Measurements from ENCODE around the gene TSFM.

TSFM gene

DNA sequence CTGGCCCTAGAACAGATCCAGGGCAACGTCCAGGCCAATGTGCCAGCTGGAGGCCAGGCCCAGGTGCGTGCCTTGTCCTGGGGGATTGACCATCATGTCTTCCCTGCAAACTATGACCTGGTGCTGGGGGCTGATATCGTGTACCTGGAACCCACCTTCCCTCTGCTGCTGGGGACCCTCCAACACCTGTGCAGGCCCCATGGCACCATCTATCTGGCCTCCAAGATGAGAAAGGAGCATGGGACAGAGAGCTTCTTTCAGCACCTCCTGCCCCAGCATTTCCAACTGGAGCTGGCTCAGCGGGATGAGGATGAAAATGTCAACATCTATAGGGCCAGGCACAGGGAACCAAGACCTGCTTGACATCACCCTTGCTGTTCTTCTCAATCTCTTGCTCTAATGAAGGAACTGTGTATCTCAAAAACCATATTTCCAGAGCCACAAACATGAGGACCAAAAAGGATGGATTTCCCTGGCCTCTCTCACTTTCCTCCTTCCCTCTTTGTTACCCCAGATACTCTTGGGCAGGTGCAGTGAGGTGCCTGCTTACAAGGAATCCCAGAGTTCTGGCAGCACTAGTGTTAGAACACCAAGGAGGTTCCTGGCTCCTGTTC, 2.2 kb upstream of the TSFM start:
- DNase-seq (ENCODE audit: low read depth): no peak

DNA sequence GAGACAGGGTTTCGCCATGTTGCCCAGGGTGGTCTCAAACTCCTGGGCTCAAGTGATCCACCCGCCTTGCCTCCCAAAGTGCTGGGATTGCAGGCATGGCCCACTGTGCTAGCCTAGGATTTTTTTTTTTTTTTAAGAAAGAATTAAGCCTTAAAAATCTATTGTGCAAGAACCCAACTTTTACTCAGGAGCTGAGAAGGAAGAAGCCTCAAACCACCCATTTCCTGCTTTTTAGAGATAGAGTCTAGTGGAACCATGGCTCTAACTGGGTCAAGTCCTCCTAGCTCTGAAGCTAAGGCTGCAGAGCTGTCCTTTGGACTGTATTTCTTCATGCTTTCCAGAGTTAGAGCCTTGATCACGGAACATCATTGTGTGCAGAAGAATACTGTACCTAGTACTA, 1.3 kb upstream of the TSFM start:
- DNase-seq (ENCODE audit: low read depth): no peak

DNA sequence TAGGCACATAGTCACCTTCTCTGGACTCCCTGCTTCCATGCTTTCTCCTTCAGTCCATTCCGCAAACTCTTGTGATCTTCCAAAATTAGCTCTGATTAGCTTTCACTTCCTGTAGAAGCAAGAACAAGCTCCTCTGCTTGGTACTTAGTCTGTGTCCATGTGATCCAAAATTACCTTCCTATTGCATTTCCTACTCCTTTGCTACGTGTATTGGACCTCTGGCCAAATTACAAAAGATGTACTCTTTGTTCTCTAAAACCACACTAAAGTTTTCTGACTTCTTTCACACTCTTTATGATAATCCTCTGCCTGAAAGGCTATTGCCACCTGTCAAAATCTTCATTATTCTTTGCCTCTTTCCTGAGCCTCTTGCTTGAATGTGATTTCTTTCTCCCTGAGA, 786 bp upstream of the TSFM start:
- no peak for DNase-seq (ENCODE audit: low read depth)

DNA sequence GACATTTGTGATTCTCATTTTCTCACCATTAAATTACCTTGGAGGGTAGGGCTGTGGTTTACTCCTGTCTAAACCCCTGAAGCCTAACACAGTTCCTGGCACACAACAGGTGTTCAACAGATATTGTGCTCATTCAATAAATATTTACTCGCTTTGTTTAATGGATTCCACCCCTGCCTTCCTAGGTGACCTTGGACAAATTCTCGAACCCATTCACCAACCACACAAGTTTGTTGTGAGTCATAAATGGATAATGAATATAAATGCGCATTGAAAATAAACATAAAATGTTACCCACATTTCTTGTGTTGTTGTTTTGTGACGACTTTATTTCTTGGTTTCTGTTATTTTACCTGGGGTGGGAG, 362 bp upstream of the TSFM start:
- no peak for DNase-seq (ENCODE audit: low read depth)

DNA sequence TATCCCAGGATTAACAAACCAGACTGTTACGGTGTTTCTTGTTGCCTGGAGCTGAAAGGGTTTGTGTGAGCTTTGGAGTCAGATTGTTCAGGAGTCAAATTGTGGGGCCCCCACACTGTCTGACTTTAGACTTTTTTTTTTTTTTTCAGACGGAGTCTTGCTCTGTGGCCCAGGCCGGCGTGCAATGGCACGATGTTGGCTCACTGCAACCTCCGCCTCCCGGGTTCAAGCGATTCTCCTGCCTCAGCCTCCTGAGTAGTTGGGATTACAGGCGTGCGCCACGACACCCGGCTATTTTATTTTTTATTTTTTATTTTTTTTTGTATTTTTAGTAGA, 847 bp downstream of the TSFM start:
- no peak for DNase-seq (ENCODE audit: low read depth)

DNA sequence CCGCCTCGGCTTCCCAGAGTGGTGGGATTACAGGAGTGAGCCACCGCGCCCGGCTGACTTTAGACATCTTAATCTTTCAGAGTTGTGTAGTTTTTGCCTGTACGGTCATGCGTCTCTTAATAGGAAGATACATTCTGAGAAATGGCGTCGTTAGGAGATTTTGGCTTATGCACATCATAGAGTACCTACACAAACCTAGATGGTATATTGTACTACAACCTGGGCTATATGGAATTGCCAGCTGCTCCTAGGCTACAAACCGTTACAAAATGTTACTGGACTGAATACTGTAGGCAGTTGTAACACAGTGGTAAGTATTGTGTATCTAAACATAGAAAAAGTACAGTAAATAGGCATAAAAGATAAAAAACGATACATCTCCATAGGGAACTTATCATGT, 1.3 kb downstream of the TSFM start:
- no peak for DNase-seq (ENCODE audit: low read depth)

DNA sequence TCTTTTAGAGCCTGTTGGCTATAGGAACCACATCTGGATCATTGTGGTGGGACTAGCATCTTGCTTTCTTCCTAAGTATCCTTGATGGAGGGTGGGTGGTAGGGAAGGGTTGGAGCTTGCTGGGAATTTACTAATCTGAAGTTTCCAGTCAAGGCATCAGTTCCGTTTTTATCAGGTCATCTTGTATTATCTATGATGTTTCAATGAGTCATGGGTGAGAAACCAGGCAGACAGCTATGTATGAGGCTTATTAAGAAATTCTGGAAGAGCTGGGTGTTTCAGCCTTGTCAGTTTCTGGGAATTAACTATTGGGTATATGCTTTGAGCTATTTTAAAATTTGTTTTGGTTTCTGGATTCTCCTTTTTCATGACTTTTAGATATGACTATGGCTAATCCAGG, 11.3 kb downstream of the TSFM start:
- no peak for DNase-seq (ENCODE audit: low read depth)

DNA sequence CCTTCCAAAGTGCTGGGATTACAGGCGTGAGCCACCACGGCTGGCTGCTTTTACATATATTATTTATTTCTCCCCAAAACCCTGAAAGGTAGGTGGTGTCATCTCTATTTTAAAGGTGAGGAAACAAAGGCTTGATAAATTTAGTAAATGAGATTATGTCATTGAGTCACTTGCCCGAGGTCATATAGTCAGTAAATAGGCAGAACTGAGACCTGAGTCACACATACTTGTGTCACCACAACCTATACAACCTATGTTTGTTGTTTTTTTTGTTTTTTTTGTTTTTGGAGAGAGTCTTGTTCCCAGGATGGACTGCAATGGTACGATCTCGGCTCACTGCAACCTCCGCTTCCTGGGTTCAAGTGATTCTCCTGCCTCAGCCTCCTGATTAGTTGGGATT, 12.8 kb downstream of the TSFM start:
- DNase-seq (ENCODE audit: low read depth): no peak

DNA sequence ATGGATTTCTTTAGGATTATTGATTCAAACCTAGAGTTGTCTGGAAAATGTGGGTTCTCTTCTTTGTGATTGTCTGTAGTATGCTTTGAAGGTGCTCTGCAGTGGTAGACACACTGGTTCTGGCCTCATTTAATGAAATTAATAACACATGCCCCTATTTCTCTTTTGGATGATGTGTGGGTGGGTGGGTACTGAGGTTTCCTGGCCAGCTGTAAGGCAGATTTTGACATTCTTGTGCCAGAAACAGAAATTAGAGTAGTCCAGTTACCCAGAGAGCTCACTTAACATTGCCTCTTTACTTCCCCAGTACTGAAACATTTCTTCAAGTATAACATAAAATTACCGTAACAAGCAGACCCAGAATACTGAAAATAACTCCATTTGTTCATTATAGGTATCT, 14.4 kb downstream of the TSFM start:
- DNase-seq (ENCODE audit: low read depth): no peak

DNA sequence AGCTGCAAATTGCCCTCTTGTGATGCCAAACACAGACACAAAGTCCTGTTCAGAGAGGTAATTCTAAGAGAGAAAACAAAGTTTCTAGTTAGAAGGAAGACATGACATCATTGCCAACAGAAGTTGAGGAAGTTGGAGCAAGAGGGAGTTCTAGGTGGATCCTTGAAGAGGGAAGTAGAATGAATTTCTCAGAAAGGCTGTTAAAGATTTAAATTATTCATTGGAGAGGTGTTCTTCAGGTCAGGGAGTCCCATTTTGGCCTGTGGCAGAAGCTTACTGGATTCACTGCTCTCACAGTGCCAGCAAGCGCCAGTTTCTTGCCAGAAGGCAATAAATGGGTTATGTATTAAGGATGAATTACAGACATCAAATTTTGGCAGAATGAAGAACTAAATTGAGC, 15.3 kb downstream of the TSFM start:
- DNase-seq (ENCODE audit: low read depth): no peak

DNA sequence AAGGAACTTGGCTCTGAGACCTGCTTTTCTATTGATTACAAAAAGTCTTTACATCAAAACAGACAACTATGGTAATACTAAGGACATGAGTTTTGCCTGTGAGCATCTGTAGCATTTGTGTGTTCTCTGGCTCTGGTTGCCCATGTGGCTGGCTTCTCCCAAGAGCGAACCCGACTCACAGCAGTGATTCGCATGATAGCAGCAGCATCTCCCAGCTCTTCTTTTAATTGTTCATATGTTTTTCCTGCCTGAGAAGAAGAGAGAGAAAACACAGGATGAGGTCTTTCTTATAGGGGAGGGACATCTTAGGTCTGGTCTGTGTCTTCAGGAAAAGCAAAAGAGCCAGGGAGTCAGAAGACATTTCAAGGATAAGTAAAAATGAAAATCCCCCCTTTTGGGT, 18.4 kb downstream of the TSFM start:
- DNase-seq (ENCODE audit: low read depth): no peak

DNA sequence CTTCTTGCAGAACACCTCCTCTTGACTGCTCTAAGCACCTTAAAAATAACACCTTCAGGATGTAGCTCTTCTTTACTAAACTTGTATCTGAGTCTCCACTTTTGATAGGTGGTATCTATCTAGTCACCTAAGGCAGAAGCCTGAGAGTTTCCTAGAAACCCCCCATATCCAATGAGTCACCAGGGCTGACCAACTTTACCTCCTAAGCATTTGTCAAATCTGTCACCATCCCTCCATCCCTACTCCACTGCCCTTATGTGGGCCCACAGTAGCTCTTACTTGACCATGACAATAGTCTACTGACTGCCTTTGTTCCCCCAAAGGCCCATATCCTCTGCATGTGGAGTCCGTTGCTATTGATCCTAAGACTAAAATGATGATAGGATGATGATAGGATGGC, 20.0 kb downstream of the TSFM start:
- no peak for DNase-seq (ENCODE audit: low read depth)

DNA sequence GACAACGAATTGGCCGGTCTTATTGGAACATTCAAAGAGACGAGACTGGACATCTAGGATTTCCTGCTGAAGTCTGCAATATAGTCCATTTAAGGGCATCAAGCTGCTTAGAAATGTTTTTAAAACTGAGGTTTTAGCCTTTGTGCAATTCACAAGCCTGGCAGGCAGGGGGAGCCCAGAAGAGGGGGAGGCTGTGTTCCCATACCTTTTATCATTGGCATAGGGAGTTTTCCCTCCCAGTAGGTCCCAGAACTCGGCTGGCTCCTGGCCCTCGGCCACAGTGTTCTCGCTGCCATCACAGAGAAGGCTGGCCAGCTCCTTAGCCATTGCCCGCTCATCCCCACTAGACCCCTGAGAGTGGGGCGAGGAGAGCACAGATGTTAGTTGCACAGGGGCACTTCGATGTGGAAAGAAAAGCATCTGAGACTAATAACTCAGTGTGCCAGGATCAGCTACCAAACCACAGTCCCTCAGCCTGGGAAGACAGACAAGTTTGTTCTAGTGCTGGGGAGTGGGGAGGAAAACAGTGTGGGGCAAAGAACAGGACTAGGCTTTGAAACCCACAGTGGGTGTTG, 20.8 kb downstream of the TSFM start:
- DNase-seq (ENCODE audit: low read depth): no peak

DNA sequence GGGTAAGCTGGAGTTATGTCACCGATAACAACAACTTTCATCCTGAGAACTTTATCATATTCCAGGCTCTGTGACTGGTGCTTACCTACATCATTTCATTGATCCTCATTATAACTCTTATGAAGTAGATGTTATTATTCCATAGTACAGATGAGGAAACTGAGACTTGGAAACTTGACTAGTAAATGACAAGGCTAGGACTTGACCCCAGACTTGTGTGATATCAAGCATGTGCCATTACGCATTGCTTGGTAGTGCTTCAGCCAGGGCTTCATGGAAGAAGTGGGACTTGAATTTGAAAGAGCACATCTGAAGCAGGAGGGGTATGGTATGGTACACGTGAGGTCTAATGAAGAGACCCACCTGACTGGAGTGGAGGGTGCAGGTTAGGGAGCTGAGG, 24.1 kb downstream of the TSFM start:
- DNase-seq (ENCODE audit: low read depth): no peak

DNA sequence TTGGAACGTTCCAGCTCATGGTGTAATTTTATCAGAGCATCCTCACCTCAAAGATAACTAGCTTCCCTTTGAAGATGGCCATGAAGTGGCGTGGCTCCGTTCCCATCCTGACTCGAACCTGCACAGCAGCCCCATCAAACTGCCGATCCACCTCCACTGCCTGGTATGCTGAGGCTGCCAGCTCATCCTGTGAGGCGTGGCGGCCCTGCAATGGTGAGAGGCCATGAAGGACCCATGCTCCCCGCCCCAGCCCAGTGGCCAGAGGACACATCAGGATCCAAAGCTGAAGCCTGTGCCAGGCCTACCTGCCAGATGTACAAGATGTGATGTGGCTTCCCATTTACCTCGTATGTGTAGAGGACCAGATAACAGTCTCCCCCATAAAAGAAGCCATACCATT, 24.7 kb downstream of the TSFM start:
- DNase-seq (ENCODE audit: low read depth): no peak

DNA sequence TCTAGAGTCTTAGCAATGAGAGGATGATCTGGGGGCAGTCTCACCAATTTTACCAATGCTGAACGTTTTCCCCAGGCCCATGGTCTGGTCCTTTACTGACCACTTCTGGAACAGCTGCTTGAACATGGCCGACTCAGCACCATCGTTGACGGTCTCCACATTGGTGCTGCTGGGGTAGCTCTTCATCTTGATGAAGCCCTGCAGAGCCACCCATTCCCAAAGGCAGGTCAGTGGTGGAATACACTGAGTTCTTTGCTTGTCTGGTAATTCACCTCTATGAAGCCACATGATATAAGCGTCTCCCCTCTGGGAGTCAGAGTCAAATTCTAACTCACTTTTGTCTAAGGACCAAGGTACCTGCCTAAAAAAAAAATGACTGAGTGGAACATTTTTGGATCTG, 25.8 kb downstream of the TSFM start:
- DNase-seq (ENCODE audit: low read depth): no peak

DNA sequence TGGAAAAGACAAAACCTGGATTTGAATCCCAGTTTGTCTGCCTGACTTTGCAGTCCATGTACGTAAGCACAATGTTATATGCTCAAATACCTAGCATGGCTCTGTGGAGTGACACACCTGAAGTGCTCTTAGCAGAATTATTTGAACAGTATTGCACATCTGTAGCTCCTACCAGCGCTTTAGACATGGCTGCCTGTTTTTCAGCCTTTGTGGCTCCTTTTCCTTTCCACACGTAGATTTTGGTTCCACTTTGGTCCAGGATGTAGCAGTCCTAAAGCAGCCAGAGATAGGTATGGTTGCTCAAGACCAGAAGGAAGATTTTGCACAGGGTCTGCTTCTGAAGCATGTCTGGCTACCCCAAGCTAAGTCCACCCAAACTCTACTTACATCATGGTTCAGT, 26.8 kb downstream of the TSFM start:
- DNase-seq (ENCODE audit: low read depth): no peak

DNA sequence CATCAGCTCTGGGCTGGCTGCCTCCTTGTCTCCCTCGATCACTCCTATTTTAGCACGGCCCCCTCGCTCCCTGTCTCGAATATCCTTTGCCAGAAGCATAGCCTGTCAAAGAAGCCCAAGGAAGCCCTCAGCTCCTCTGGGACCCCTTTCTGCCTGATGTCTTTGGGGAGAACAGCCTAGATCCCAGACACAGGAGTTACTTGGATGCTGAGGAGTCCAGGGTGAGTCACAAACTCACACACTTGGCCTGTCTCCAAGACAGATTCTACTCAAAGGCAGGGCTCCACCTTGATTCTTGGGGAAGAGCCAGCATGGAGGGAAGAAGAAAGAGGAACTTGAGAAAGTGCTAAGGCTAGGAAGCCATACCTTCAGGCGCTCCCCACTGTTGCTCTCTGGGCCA, 27.9 kb downstream of the TSFM start:
- DNase-seq (ENCODE audit: low read depth): no peak

DNA sequence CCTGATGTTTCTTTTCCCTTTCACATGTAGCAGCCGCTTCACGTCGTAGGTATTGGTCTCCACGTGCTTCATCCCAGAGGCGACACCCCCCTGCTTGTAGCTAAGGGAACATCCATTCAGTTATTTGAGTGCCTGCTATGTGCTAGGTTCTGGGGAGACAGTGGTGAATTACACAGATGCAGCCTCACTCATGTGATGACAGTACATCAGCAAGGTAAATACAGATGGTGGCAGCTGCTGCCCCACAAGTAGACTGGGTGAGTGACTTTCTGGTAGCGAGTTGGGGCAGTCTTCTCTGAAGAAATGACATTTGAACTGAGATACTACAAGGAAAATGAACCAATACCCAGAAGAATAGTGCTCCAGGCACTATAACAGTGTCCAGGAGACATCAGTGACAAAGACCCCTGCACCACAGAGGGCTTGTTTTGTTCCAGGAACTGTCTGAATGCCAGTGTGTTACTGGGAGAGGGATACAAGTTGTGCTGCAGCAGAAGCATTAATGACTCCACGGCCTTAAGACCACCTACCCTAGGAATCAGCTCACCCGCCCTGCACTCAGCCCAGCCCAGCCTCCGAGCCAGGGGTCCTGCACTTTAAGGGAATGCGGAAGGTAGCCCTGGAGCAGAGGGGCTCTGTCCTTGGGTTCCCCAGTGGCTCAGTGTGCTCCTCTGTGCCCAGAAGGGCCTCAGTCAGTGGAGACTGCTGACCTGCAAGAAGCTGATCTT, 28.6 kb downstream of the TSFM start:
- no peak for DNase-seq (ENCODE audit: low read depth)

DNA sequence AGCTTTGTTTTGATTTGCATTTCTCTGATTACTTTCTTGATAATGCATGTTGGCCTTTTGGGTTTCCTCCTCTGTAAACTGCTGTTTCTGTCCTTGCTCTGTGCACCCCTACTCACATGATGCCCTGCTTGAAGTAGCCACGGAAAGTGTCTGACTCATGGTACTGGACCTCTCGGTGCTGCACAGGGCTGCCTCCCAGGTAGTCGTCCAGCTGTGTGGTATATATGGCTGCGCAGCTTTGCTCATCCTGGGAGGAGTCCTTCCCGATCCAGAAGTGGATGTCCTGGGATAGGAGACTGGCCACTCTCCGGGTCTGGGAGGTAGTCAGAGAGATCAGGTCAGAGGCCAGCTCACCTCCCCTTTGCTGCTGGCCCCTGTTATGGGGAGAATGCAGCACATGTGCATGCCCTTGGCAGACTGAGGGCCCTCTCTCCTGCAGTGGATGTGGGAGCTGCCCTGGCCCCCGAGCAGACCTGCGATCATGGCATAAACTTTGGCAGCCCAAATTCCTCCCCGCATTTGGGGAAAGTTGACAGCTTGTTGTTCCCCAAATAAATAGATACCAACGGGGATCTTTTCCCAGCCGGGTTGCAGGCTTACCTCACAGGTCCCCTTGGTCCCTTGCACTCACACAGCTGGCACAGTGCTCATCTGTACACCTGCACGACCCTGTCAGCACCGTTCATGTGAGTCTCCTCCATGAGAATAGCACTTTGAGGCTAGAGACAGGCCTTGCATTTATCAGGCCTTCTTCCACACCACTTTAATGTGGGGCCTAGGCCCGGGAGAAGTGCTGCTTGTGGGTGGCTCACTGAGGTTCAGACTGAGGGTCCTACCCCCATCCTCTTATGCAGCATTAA, 30.8 kb downstream of the TSFM start:
- DNase-seq (ENCODE audit: low read depth): no peak

DNA sequence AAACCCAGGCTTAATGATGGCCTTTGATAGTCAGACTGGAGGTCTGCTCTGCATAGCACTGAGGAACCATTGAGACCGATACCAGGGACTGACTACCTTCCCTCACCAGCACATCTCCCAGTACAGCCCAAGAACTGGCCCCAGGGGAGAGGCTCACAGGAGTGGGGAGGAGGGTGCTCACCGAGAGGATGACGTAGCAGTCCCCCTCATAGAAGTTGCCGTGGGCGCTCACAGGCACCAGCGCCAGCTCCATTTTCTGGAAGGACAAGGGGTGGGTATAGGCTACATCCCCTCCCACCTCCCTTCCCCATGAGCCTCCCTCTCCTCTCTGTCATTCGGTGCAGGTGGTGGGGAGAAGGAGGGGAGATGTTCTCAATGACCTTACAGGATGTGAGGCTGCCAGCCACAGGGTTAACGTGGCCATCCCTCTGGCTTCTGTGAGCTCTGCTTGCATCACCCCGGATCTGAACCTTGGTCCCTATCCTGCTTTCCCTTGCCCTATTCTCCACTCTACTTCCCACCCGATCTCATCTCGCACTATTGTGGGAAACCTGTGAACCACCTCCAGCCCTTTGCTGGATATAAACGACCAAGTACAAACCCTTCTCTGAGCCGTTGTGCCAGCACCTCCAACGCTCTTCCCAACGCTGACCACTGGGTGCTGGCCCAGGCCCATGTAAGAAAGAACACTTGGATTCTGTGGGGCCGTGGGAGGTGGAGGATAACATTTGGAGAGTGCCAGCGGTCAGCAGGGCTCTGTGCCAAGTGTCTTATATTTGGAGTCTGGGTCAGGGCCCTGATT, 31.6 kb downstream of the TSFM start:
- no peak for DNase-seq (ENCODE audit: low read depth)

Data from stimulated activated CD8-positive, alpha-beta memory T cell treated with anti-CD3 and anti-CD28 coated beads, Interleukin-15, amount 100 ng/mL, for 24 hours (primary cell).